ENCODE results near the gene C1R. TPM values are rescaled to one million over a fixed set of nuclear protein-coding genes. Genes with fewer than 3 reads are reported as not detected.

C1R gene
- total RNA-seq, 1 donor from 2014 or later: 3.2 TPM

DNA sequence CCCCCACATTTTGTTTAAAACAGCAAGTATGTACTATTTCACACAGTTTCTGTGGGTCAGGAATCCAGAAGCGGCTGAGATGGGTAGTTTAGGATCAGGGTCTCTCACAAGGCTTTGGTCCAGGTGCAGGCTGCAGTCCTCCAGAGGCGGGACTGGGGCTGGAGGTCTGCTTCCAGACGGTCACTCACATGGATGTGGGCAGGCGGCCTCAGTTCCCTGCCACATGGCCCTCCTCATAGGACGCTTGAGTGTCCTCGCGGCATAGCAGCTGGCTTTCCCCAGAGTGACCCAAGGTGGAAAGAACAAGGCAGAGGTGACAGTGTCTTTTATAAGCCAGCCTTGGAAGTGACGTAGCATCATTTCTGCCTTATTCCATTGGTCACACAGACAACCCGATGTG is 24.7 kb upstream of the C1R start:
- Histone ChIP-seq H3K27me3 (ENCODE audit: control insufficient read depth, insufficient read depth, low read length) (no peaks in the 10 kb centered on the region), H3K4me3 (ENCODE audit: low read depth, low read length) (no peak overlapping the region), H3K36me3 (ENCODE audit: control insufficient read depth, insufficient read depth, low read length) (peaks cover 23% of the 10 kb centered on the region)
- FAIRE-seq (no peak), DNase-seq (ENCODE audit: low read depth) (no peak)
- TF ChIP-seq, protein P1, sequence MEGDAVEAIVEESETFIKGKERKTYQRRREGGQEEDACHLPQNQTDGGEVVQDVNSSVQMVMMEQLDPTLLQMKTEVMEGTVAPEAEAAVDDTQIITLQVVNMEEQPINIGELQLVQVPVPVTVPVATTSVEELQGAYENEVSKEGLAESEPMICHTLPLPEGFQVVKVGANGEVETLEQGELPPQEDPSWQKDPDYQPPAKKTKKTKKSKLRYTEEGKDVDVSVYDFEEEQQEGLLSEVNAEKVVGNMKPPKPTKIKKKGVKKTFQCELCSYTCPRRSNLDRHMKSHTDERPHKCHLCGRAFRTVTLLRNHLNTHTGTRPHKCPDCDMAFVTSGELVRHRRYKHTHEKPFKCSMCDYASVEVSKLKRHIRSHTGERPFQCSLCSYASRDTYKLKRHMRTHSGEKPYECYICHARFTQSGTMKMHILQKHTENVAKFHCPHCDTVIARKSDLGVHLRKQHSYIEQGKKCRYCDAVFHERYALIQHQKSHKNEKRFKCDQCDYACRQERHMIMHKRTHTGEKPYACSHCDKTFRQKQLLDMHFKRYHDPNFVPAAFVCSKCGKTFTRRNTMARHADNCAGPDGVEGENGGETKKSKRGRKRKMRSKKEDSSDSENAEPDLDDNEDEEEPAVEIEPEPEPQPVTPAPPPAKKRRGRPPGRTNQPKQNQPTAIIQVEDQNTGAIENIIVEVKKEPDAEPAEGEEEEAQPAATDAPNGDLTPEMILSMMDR (IDR thresholded peaks at IDR 0.05; ENCODE audit: insufficient read depth, low read length, severe bottlenecking): no peak

DNA sequence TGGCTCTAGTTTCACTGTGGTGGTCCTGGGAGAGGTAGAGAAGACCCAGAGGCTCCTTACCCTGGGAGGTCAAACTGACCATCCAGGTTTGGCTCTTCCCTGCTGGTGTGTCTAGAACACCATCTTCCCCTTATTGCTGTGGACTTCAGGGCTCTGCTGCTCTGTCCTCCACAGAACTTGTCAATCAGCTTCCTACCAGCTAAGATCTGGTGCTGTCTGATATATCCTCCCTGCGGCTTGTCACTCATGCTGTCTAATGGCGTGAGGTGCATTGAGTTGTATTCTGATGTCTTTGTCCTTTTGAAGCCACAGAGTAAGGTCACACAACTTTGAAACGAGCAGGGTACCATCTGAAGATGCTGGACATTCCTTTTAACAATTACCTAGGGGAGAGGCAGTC is 24.0 kb upstream of the C1R start:
- Histone ChIP-seq H3K4me3 (ENCODE audit: low read depth, low read length) (no peak overlapping the region), H3K36me3 (ENCODE audit: control insufficient read depth, insufficient read depth, low read length) (peaks cover 24% of the 10 kb centered on the region), H3K27me3 (ENCODE audit: control insufficient read depth, insufficient read depth, low read length) (no peaks in the 10 kb centered on the region)
- FAIRE-seq (peak; percentile 40), DNase-seq (ENCODE audit: low read depth) (no peak)
- TF ChIP-seq, protein P1 (IDR thresholded peaks at IDR 0.05; ENCODE audit: insufficient read depth, low read length, severe bottlenecking): no peak

DNA sequence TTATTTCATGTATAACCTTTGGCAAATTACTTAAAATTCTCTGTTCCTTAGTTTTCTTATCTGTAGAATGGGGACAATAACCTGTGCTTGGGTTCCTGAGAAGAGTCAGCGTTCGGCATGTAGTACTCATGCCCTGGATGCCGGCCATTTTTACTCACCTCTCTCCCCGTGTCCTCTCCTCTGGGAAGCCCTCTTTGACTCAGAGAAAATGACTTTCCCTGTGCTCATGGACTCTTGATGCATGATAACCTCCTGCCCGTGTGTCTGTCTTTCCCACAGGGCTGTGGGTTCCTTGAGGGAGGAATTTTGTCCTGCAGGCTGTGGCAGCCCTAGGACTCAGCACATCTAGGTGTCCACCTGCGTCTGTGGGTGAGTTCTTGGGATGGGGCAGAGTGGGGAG is 22.6 kb upstream of the C1R start:
- FAIRE-seq: no peak

GRCh38 chr12:7114008-7114407 is 21.8 kb upstream of the C1R start:
- no peak overlapping the region for H3K4me3 ChIP-seq (ENCODE audit: low read depth, low read length)
- no peaks in the 10 kb centered on the region for H3K27me3 ChIP-seq (ENCODE audit: control insufficient read depth, insufficient read depth, low read length)
- DNase-seq (ENCODE audit: low read depth) (no peak), FAIRE-seq (no peak)
- H3K36me3 ChIP-seq (ENCODE audit: control insufficient read depth, insufficient read depth, low read length): peaks cover 24% of the 10 kb centered on the region
- TF ChIP-seq, protein P1 (IDR thresholded peaks at IDR 0.05; ENCODE audit: insufficient read depth, low read length, severe bottlenecking): no peak

More for the DNA sequence above, 22.6 kb upstream of the C1R start:
- H3K36me3 ChIP-seq (ENCODE audit: control insufficient read depth, insufficient read depth, low read length): peaks cover 24% of the 10 kb centered on the region
- TF ChIP-seq, protein P1 (IDR thresholded peaks at IDR 0.05; ENCODE audit: insufficient read depth, low read length, severe bottlenecking): no peak
- H3K4me3 ChIP-seq (ENCODE audit: low read depth, low read length): no peak overlapping the region
- no peaks in the 10 kb centered on the region for H3K27me3 ChIP-seq (ENCODE audit: control insufficient read depth, insufficient read depth, low read length)
- no peak for DNase-seq (ENCODE audit: low read depth)

DNA sequence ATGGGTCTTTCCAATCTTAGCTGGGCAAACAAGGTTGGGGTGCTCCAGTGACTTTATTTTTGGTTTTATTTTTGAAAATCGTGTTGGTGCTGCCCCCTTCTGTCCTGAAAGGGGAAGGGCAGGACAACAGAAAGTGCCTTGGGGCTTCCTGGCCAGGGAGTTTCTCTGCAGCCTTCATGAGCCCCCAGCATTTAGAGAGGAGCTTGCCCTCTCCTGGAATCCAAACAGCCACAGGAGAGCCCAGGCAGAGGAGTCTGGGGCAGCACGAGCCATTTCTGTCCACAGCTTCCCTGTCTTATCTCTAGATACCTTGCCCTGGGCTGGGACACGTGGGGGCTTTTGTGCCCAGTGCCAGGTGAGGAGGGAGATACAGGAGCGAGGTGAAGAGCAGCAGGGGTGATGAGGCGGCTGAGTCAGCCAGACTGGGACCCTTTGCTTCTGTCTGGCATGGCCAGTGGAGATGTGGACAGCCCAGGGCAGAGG is 21.2 kb upstream of the C1R start:
- DNase-seq (ENCODE audit: low read depth): peak; percentile 29
- Histone ChIP-seq H3K4me3 (ENCODE audit: low read depth, low read length) (no peak overlapping the region), H3K36me3 (ENCODE audit: control insufficient read depth, insufficient read depth, low read length) (peaks cover 24% of the 10 kb centered on the region), H3K27me3 (ENCODE audit: control insufficient read depth, insufficient read depth, low read length) (no peaks in the 10 kb centered on the region)
- FAIRE-seq: no peak
- TF ChIP-seq, protein P1 (IDR thresholded peaks at IDR 0.05; ENCODE audit: insufficient read depth, low read length, severe bottlenecking): peak; percentile 74

- Histone ChIP-seq H3K4me3 (ENCODE audit: low read depth, low read length) (no peak overlapping the region), H3K36me3 (ENCODE audit: control insufficient read depth, insufficient read depth, low read length) (peaks cover 20% of the 10 kb centered on the region), H3K27me3 (ENCODE audit: control insufficient read depth, insufficient read depth, low read length) (no peaks in the 10 kb centered on the region)
- FAIRE-seq (no peak), DNase-seq (ENCODE audit: low read depth) (no peak)
- TF ChIP-seq, protein P1 (IDR thresholded peaks at IDR 0.05; ENCODE audit: insufficient read depth, low read length, severe bottlenecking): no peak
These were observed 19.8 kb upstream of the C1R start for GRCh38 chr12:7112041-7112440.

All from bronchial epithelial cell (primary cell).